K562 (cell line): Measurements from ENCODE around the gene CHD8. TPM values are rescaled to one million over a fixed set of nuclear protein-coding genes. Genes with fewer than 3 reads are reported as not detected.

Experiments
- BRD4 ChIP-seq: fragments of 200-600 bp; sonication (generic); IDR thresholded peaks from 2 replicates; pipeline ENCODE4 v1.6.1; 2017; ENCODE audit warnings: inconsistent platforms
- CEBPB ChIP-seq: fragments of 450-650 bp; IDR thresholded peaks from 2 replicates; pipeline ENCODE4 v1.6.1; 2016; ENCODE audit warnings: missing genetic modification characterization, missing compliant biosample characterization
- EZH2 ChIP-seq: IDR thresholded peaks from 2 replicates; pipeline ENCODE4 v1.6.1; 2012; ENCODE audit warnings: low read depth, mild to moderate bottlenecking, inconsistent platforms, low read length, borderline replicate concordance
- HDAC6 ChIP-seq: IDR thresholded peaks from 2 replicates; pipeline ENCODE4 v1.6.1; 2012; ENCODE audit warnings: low read depth, mild to moderate bottlenecking, control low read depth, inconsistent platforms, low read length, moderate library complexity
- PCBP2 ChIP-seq: fragments of 200-400 bp; formaldehyde crosslinking; IDR thresholded peaks from 2 replicates; pipeline ENCODE4 v1.6.1; 2018; ENCODE audit warnings: low read length, low read depth, mild to moderate bottlenecking, moderate library complexity; ENCODE audit not compliant: poor library complexity, severe bottlenecking
- TEAD2 ChIP-seq: fragments of 450-650 bp; IDR thresholded peaks from 2 replicates; pipeline ENCODE4 v1.6.1; 2016; ENCODE audit warnings: missing genetic modification characterization, control low read depth, missing compliant biosample characterization
- WHSC1 ChIP-seq: IDR thresholded peaks from one replicate; pipeline ENCODE4 v1.6.1; 2012; ENCODE audit warnings: low read length, control low read depth, inconsistent platforms
- polyA plus RNA-seq, 8 experiments: library from polyadenylated mRNA; depleted of rRNA in 4 of 8; stranded (reverse) in 5 of 8; unstranded in 3 of 8; fragments of >200 nt; fragmentation: Nextera tagmentation in 2 of 8; fragmentation: Illumina TruSeq in 1 of 8; extraction: Ambion mirVana in 2 of 8; extraction: Trizol in 1 of 8; gene quantifications; 2 replicates each; pipeline versions ENCODE4 v1.2.1 to v1.2.3, GENCODE V29; 2011 to 2014; ENCODE audit warnings: inconsistent platforms in 1 of 8, missing spikeins in 1 of 8
- total RNA-seq, 7 experiments: library from RNA; depleted of rRNA in 6 of 7; stranded (reverse); fragments of >200 nt in 6 of 7; fragmentation: Illumina TruSeq in 2 of 7; extraction: Trizol in 2 of 7; gene quantifications; 2 replicates each; pipeline versions ENCODE4 v1.2.1 to v1.2.3, GENCODE V29; 2011 to 2021; ENCODE audit warnings: low replicate concordance in 1 of 7
- TF ChIP-seq, protein P1 (sequence below): fragments of 250-450 bp; sonication (Bioruptor Pico); IDR thresholded peaks from 2 replicates; pipeline ENCODE4 v1.4.0; 2020
- TF ChIP-seq, protein P2 (sequence below): conservative IDR thresholded peaks from 2 replicates; pipeline ENCODE4 v1.6.1; 2011; ENCODE audit warnings: low read depth, mild to moderate bottlenecking, low read length; ENCODE audit not compliant: control insufficient read depth
- TF ChIP-seq, protein P3 (sequence below), 3 experiments: fragments of 200-800 bp in 1 of 3; fragments of 250-450 bp in 1 of 3; fragments of 450-650 bp in 1 of 3; sonication (Bioruptor Pico) in 1 of 3; sonication (Bioruptor generic) in 1 of 3; formaldehyde crosslinking in 1 of 3; IDR thresholded peaks; 2 replicates each; pipeline versions ENCODE4 v1.6.1 to v1.8.0; 2016 to 2022; ENCODE audit warnings: mild to moderate bottlenecking in 2 of 3, missing genetic modification characterization in 2 of 3, missing compliant biosample characterization in 1 of 3, moderate library complexity in 1 of 3

Gene CHD8
- total and polyA plus RNA-seq, 9 of the 15 experiments (the other 6 are each of a cell fraction or from before 2014, with no cell fraction given): 11.1 to 51.2 (median 32.8) TPM

DNA sequence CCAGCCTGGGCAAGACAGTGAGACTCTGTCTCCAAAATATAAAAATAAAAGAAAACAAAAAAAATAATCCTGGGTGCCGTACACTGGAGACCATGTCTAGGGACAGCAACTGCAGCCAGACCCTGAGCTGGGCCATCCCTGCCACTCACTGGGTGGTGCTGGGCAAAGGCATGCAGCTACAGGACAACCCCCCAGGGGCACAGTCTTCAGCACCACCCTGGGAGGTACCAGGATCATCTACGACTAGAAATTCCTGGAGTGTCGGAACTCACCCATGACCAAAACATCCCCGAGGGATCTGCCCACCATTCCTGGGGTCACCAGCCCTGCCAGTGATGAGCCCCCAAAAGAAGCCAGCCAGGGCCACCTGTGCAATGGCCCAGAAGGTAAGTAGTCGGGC lies 36.4 kb downstream of the CHD8 start (continued):
- TF ChIP-seq, protein P1, sequence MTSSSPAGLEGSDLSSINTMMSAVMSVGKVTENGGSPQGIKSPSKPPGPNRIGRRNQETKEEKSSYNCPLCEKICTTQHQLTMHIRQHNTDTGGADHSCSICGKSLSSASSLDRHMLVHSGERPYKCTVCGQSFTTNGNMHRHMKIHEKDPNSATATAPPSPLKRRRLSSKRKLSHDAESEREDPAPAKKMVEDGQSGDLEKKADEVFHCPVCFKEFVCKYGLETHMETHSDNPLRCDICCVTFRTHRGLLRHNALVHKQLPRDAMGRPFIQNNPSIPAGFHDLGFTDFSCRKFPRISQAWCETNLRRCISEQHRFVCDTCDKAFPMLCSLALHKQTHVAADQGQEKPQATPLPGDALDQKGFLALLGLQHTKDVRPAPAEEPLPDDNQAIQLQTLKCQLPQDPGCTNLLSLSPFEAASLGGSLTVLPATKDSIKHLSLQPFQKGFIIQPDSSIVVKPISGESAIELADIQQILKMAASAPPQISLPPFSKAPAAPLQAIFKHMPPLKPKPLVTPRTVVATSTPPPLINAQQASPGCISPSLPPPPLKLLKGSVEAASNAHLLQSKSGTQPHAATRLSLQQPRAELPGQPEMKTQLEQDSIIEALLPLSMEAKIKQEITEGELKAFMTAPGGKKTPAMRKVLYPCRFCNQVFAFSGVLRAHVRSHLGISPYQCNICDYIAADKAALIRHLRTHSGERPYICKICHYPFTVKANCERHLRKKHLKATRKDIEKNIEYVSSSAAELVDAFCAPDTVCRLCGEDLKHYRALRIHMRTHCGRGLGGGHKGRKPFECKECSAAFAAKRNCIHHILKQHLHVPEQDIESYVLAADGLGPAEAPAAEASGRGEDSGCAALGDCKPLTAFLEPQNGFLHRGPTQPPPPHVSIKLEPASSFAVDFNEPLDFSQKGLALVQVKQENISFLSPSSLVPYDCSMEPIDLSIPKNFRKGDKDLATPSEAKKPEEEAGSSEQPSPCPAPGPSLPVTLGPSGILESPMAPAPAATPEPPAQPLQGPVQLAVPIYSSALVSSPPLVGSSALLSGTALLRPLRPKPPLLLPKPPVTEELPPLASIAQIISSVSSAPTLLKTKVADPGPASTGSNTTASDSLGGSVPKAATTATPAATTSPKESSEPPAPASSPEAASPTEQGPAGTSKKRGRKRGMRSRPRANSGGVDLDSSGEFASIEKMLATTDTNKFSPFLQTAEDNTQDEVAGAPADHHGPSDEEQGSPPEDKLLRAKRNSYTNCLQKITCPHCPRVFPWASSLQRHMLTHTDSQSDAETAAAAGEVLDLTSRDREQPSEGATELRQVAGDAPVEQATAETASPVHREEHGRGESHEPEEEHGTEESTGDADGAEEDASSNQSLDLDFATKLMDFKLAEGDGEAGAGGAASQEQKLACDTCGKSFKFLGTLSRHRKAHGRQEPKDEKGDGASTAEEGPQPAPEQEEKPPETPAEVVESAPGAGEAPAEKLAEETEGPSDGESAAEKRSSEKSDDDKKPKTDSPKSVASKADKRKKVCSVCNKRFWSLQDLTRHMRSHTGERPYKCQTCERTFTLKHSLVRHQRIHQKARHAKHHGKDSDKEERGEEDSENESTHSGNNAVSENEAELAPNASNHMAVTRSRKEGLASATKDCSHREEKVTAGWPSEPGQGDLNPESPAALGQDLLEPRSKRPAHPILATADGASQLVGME (CRISPR knock-in tag): no peak
- TF ChIP-seq CEBPB: no peak
- no peak for TF ChIP-seq BRD4
- TF ChIP-seq, protein P2, sequence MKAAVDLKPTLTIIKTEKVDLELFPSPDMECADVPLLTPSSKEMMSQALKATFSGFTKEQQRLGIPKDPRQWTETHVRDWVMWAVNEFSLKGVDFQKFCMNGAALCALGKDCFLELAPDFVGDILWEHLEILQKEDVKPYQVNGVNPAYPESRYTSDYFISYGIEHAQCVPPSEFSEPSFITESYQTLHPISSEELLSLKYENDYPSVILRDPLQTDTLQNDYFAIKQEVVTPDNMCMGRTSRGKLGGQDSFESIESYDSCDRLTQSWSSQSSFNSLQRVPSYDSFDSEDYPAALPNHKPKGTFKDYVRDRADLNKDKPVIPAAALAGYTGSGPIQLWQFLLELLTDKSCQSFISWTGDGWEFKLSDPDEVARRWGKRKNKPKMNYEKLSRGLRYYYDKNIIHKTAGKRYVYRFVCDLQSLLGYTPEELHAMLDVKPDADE: no peak
- TF ChIP-seq WHSC1: no peak
- no peak for TF ChIP-seq EZH2
- no peak for TF ChIP-seq HDAC6
- TF ChIP-seq, protein P3, sequence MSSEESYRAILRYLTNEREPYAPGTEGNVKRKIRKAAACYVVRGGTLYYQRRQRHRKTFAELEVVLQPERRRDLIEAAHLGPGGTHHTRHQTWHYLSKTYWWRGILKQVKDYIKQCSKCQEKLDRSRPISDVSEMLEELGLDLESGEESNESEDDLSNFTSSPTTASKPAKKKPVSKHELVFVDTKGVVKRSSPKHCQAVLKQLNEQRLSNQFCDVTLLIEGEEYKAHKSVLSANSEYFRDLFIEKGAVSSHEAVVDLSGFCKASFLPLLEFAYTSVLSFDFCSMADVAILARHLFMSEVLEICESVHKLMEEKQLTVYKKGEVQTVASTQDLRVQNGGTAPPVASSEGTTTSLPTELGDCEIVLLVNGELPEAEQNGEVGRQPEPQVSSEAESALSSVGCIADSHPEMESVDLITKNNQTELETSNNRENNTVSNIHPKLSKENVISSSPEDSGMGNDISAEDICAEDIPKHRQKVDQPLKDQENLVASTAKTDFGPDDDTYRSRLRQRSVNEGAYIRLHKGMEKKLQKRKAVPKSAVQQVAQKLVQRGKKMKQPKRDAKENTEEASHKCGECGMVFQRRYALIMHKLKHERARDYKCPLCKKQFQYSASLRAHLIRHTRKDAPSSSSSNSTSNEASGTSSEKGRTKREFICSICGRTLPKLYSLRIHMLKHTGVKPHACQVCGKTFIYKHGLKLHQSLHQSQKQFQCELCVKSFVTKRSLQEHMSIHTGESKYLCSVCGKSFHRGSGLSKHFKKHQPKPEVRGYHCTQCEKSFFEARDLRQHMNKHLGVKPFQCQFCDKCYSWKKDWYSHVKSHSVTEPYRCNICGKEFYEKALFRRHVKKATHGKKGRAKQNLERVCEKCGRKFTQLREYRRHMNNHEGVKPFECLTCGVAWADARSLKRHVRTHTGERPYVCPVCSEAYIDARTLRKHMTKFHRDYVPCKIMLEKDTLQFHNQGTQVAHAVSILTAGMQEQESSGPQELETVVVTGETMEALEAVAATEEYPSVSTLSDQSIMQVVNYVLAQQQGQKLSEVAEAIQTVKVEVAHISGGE (CRISPR knock-in tag; IDR thresholded peaks at IDR 0.05): no peak
- no peak for TF ChIP-seq TEAD2 (tag)
- no peak for TF ChIP-seq PCBP2
